SHP77 treated with DMSO at 0.1 percent for 48 hours (cell line): ENCODE data around the gene UBXN10.
"Not testable (repeated sequence)": the region's sequence is repeated elsewhere in the genome, so short reads cannot be mapped to it uniquely, and the experiment has no call there.

Experiments
- DNase-seq: peaks from one replicate; lab custom pipeline; 2025; lab: John Stamatoyannopoulos, UW

Gene UBXN10

GRCh38 chr1:20200966-20201365, 15.1 kb downstream of the UBXN10 start:
- no peak for DNase-seq

- DNase-seq = no peak
Observed at GRCh38 chr1:20202166-20202565, 16.3 kb downstream of the UBXN10 start.

- no peak for DNase-seq
Observed at GRCh38 chr1:20207546-20207945, 21.6 kb downstream of the UBXN10 start.

- no peak for DNase-seq
Observed at GRCh38 chr1:20209471-20209870, 23.6 kb downstream of the UBXN10 start.

GRCh38 chr1:20210736-20211460, 25.0 kb downstream of the UBXN10 start:
- DNase-seq = no peak

- no peak for DNase-seq
Observed at GRCh38 chr1:20211511-20211931, 25.6 kb downstream of the UBXN10 start.

- DNase-seq = no peak
Observed at GRCh38 chr1:20212085-20212684, 26.3 kb downstream of the UBXN10 start.

- peak; percentile 32 for DNase-seq
Observed at GRCh38 chr1:20212685-20213331, 26.9 kb downstream of the UBXN10 start.

GRCh38 chr1:20215716-20216115, 29.8 kb downstream of the UBXN10 start:
- no peak for DNase-seq

GRCh38 chr1:20216574-20216973, 30.7 kb downstream of the UBXN10 start:
- peak; percentile 18 for DNase-seq

- DNase-seq = not testable (repeated sequence)
Observed at GRCh38 chr1:20219053-20219452, 33.2 kb downstream of the UBXN10 start.

GRCh38 chr1:20220036-20220435, 34.1 kb downstream of the UBXN10 start:
- no peak for DNase-seq

GRCh38 chr1:20223106-20223505, 37.2 kb downstream of the UBXN10 start:
- no peak for DNase-seq

GRCh38 chr1:20223551-20224419, 37.9 kb downstream of the UBXN10 start:
- no peak for DNase-seq

- no peak for DNase-seq
Observed at GRCh38 chr1:20224546-20224945, 38.6 kb downstream of the UBXN10 start.

GRCh38 chr1:20227704-20228103, 41.8 kb downstream of the UBXN10 start:
- no peak for DNase-seq

- DNase-seq = no peak
Observed at GRCh38 chr1:20228314-20228825, 42.5 kb downstream of the UBXN10 start.

- no peak for DNase-seq
Observed at GRCh38 chr1:20229171-20229570, 43.3 kb downstream of the UBXN10 start.

GRCh38 chr1:20232564-20232963, 46.7 kb downstream of the UBXN10 start:
- DNase-seq = not testable (repeated sequence)

GRCh38 chr1:20233394-20233793, 47.5 kb downstream of the UBXN10 start:
- no peak for DNase-seq

GRCh38 chr1:20233866-20234265, 48.0 kb downstream of the UBXN10 start:
- no peak for DNase-seq
